GM18907 (cell line): ENCODE data around the gene WASHC4.

Experiments used
- ATAC-seq: cut with Tn5 transposase; IDR thresholded peaks from one replicate; pipeline ENCODE4 v1.9.1; 2021; ENCODE audit warnings: mild to moderate bottlenecking, moderate library complexity; ENCODE audit not compliant: unreplicated experiment

The WASHC4 gene, protein sequence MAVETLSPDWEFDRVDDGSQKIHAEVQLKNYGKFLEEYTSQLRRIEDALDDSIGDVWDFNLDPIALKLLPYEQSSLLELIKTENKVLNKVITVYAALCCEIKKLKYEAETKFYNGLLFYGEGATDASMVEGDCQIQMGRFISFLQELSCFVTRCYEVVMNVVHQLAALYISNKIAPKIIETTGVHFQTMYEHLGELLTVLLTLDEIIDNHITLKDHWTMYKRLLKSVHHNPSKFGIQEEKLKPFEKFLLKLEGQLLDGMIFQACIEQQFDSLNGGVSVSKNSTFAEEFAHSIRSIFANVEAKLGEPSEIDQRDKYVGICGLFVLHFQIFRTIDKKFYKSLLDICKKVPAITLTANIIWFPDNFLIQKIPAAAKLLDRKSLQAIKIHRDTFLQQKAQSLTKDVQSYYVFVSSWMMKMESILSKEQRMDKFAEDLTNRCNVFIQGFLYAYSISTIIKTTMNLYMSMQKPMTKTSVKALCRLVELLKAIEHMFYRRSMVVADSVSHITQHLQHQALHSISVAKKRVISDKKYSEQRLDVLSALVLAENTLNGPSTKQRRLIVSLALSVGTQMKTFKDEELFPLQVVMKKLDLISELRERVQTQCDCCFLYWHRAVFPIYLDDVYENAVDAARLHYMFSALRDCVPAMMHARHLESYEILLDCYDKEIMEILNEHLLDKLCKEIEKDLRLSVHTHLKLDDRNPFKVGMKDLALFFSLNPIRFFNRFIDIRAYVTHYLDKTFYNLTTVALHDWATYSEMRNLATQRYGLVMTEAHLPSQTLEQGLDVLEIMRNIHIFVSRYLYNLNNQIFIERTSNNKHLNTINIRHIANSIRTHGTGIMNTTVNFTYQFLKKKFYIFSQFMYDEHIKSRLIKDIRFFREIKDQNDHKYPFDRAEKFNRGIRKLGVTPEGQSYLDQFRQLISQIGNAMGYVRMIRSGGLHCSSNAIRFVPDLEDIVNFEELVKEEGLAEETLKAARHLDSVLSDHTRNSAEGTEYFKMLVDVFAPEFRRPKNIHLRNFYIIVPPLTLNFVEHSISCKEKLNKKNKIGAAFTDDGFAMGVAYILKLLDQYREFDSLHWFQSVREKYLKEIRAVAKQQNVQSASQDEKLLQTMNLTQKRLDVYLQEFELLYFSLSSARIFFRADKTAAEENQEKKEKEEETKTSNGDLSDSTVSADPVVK

DNA sequence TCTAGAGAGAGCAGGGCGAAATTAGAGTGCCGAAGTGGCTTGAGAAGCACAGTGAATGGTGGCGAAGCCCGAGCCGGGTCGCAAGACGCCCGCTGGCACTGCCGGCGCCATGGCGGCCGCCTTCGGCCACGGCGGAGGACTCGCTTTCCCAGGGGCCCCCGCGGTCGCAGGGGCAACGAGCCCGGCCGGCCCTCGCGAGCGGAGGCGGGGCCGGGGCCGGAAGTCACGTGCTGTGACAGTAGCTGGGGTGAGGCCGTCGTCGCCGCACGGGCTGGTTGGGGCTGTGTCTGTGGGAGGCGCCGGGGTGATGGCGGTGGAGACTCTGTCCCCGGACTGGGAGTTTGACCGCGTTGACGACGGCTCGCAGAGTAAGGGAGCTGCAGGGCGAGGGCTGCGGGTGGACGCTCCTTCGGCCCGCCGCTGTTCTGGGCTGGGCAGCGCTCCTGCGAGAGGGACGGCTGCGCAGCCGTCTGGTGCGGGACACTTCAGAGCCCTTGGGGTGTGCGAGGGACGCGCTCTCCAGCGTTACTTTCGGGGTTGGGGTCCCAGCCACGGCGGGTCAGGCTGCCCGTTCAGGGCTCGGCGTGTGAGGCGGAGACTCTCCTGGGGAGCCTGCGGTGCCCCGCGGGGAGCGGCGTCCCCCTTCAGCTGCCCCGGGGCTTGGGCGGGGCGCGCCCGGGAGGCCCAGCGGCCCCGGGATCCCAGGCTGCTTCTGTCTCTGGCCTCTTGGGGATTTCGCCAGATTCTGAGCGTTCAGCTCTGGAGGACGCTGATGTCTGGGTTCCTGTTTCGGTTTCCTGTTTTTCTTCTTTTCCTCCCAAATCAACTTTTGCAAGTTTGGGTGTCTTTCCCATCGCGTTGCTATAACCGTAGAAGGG, at the start of gene WASHC4:
Gene WASHC4 (plus strand): TSS at position 238 of the 878 bp plus-strand sequence. CDS start 70 bp downstream, at position 308.
- ATAC-seq: peak; percentile 89

GRCh38 chr12:105060715-105061378, 46.7 kb upstream of the WASHC4 start:
- ATAC-seq: no peak

DNA sequence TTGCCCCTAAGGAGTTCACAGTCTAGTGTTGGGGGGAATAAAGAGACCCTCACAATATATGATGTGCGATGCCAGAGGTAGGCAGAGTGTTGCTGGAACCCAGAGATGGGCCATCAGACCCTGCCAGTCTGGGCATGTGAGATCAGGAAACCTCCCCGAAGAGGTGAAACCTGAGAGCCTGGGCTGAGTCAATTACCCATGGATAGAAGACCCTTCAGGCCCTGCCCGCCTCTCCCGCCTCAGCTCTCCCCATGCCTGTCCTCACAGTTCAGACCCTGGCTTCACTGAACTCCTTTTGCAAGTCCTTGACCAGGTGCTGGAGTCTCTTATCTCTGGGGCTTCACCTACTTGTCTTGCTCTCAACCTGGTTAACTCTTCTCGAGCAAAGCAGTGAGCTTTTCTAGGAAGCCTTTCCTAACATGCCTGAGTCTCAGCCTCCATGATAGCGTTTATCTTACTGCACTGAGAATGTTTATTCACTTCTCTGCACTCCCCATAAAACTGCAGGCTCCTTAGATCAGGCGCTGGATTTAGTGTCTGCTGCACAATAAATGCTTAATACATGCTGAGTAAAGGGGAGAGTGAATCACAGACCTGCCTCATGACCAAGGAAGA, 42.9 kb upstream of the WASHC4 start:
- ATAC-seq: no peak

DNA sequence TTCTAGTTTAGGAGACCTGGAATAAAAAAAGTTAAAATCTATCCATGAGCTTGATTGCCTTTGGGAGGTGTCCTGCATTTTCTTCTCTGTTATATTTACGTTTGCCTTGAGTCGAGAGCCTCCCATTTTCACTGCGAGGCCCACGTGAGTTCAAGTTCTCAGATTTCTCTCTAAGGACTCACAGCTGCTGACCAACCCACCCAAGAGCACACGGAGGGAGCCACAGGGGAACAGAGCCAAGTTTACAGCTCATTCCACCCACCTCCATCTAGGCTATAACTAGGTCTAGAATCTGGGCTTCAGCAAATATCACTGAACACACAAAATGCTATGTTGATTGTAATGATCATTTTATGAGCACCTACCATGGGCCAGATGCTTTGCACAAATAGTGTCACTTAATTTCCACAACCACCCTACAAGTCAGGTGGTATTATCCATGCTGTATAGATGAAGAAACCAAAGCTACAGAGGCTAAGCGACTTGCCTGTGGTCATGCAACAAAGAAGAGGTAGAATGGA, 40.0 kb upstream of the WASHC4 start:
- no peak for ATAC-seq

- ATAC-seq: no peak
These were observed 37.4 kb upstream of the WASHC4 start for GRCh38 chr12:105069936-105070702.

GRCh38 chr12:105071981-105072380, 35.5 kb upstream of the WASHC4 start:
- no peak for ATAC-seq

- no peak for ATAC-seq
These were observed 34.5 kb upstream of the WASHC4 start for GRCh38 chr12:105072888-105073488.

DNA sequence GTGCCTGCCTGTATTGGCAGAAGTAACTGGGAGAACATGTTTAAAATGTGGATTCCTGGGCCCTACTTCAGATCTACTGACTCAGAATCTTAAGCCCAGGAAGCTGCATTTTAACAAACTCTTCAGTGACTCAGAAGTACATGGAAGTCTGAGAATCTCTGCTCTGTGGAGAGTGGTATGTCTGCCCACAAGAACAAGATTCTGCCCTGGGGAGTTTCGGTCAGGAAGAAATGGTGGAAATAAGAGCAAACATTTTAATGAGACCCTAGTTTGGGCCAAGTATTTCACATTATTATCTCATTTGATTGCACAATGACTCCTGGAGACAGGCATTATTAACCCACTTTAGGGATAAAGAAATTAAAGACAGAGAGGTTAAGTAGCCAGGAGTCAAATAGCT, 31.4 kb upstream of the WASHC4 start:
- ATAC-seq: no peak

- ATAC-seq: no peak
These were observed 30.6 kb upstream of the WASHC4 start for GRCh38 chr12:105076913-105077312.

DNA sequence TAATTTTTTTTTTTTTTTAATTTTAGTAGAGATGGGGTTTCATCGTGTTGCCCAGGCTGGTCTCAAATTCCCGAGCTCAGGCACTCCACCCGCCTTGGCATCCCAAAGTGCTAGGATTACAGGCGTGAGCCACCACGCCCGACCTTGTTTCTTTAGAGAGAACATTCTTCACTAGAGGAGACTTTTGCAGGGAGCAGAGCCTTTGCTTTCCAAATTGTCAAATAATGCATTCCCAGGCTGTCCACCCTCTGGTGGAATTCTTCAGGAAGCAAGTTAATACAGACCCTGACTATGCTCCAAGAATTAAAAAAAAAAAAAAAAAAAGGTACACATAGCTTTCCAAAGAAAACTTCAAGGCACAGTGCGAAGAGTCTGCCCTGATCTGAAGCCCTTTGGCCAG, 30.1 kb upstream of the WASHC4 start:
- ATAC-seq: no peak

- no peak for ATAC-seq
These were observed 28.6 kb upstream of the WASHC4 start for GRCh38 chr12:105078712-105079570.

DNA sequence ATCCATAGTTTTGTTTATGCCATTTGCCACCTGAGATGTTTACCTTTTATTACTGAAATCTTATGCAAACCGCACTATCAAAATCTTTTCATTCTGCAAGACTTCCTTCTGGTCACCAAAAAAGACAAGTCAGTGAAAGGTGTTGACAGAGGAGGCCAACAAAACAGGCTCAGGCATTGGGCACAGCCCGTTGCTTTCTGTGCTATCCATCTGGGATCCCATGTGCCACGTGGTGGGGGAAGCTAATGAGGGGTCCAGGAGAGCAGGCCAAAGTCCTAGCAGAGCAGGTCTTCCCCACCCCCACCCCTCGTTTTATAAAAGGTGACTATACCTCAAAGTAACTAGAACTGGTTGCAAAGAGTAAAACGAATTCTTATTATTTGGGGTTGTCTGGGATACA, 24.5 kb upstream of the WASHC4 start:
- ATAC-seq: no peak

GRCh38 chr12:105083551-105084105, 23.9 kb upstream of the WASHC4 start:
- peak; percentile 18 for ATAC-seq

DNA sequence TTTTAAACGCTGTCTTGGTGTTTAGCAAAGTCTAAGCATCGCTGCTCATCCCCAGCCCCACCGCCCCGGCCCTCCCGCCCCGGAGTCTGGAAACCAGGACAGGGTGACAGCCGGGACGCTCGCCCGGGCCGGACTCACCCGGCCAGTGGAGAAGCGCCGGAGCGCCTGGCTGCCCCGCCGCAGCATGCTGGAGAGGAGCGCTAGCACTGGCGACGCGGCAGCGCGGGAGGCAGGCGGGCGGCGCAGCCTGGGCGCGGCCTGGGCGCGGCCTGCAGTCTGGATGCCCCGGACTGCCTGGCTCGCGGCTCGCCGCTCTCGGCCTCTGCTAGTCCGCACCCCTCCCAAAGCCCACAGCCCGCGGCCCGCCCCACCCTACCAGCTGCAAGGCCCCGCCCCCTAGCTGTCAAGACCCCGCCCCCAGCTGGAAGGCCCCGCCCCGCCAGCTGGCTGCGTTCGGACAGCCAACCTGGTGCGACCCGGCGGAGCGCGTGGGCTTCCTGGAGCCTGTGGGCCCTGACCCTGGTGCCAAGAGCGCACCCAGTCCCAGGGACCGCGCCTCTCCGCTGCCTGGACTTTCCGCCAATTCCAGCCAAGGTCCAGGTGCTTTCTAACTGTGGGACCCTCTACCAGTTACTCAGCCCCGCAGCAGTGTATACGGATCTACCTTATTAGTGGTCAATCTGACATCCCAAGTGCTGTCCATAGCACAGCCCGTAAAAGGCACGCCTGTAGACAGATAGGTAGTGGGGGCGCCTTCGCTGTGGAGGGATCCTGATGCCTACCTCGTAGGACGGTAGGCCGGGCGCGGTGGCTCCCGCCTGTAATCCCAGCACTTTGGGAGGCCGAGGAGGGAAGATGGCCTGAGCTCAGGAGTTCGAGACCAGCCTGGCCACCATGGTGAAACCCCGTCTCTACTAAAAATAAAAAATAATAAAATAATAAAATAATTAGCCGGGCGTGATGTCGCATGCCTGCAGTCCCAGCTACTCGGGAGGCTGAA, 23.0 kb upstream of the WASHC4 start, which contains the start of gene ALDH1L2:
Gene ALDH1L2 (minus strand): TSS at position 208 of the 1,000 bp plus-strand sequence. CDS start 22 bp downstream, at position 186.
- ATAC-seq: peak; percentile 90

GRCh38 chr12:105085501-105085900, 22.0 kb upstream of the WASHC4 start:
- no peak for ATAC-seq
